ENCODE data around the gene UGT1A6.

The UGT1A6 gene

GRCh38 chr2:233796254-233796653 lies 103.6 kb downstream of the UGT1A6 start:
- no peak overlapping the region for H3K4me3 ChIP-seq (ENCODE audit: control insufficient read depth, low read depth, low read length)
- DNase-seq (ENCODE audit: low read depth), result no peak
- TF ChIP-seq, protein P1, sequence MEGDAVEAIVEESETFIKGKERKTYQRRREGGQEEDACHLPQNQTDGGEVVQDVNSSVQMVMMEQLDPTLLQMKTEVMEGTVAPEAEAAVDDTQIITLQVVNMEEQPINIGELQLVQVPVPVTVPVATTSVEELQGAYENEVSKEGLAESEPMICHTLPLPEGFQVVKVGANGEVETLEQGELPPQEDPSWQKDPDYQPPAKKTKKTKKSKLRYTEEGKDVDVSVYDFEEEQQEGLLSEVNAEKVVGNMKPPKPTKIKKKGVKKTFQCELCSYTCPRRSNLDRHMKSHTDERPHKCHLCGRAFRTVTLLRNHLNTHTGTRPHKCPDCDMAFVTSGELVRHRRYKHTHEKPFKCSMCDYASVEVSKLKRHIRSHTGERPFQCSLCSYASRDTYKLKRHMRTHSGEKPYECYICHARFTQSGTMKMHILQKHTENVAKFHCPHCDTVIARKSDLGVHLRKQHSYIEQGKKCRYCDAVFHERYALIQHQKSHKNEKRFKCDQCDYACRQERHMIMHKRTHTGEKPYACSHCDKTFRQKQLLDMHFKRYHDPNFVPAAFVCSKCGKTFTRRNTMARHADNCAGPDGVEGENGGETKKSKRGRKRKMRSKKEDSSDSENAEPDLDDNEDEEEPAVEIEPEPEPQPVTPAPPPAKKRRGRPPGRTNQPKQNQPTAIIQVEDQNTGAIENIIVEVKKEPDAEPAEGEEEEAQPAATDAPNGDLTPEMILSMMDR (IDR thresholded peaks at IDR 0.05; ENCODE audit: control insufficient read depth, insufficient read depth, low read depth, low read length, missing control alignments), result no peak

- TF ChIP-seq, protein P1 (IDR thresholded peaks at IDR 0.05; ENCODE audit: control insufficient read depth, insufficient read depth, low read depth, low read length, missing control alignments), result no peak
- DNase-seq (ENCODE audit: low read depth), result no peak
- H3K4me3 ChIP-seq (ENCODE audit: control insufficient read depth, low read depth, low read length), result no peak overlapping the region
Measured at GRCh38 chr2:233798335-233799086, 105.8 kb downstream of the UGT1A6 start.

DNA sequence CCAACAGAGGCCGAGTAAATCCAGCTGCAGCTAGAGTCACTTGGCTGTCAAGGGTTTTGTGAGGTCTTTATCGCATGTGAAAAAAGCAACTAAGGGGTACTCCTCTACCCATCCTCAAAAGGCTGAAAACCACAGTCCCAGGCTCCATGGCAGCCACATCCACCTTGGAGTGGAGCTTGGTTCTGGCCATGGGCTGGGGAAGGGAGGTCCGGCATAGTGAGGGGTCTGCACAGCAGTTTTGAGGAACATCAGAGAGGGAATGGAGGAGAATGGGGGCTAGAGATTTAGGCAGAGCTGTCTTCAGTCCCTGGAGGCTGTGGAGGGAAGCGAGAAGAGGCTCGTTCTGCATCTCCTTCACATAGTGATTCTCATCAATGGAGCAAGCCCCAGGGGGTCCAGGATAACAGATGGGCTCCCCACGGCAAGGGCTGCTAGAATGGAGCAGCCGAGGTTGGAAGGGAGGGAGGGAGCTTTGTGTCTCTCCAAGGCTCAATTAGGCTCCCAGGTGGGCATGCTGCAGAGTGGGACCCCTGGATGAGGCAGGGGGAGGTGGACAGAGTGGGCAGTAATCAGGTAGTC lies 106.5 kb downstream of the UGT1A6 start:
- no peak overlapping the region for H3K4me3 ChIP-seq (ENCODE audit: control insufficient read depth, low read depth, low read length)
- TF ChIP-seq, protein P1 (IDR thresholded peaks at IDR 0.05; ENCODE audit: control insufficient read depth, insufficient read depth, low read depth, low read length, missing control alignments), result no peak
- DNase-seq (ENCODE audit: low read depth), result no peak

GRCh38 chr2:233799716-233800115 lies 107.0 kb downstream of the UGT1A6 start:
- TF ChIP-seq, protein P1 (IDR thresholded peaks at IDR 0.05; ENCODE audit: control insufficient read depth, insufficient read depth, low read depth, low read length, missing control alignments), result no peak
- H3K4me3 ChIP-seq (ENCODE audit: control insufficient read depth, low read depth, low read length), result no peak overlapping the region
- DNase-seq (ENCODE audit: low read depth), result no peak

DNA sequence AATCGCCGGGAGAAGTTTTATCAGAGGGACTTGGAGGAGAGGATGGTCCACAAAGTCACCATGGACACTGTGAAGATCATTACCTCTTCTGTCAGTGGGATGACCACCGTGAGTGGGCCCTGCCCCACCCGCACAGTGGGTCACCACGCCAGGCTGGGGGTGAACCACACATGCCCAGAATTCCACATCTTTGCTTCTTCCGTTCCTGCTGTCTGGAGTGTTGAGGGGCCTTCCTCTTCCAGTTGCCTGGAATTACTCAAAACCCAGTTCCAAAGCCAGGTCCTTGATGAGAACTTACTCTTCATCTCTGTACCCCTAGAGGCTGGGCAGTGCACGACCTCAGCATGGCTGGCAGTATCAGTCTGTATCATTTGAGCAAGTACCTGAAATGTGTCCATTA lies 107.5 kb downstream of the UGT1A6 start:
- no peak overlapping the region for H3K4me3 ChIP-seq (ENCODE audit: control insufficient read depth, low read depth, low read length)
- no peak for DNase-seq (ENCODE audit: low read depth)
- TF ChIP-seq, protein P1 (IDR thresholded peaks at IDR 0.05; ENCODE audit: control insufficient read depth, insufficient read depth, low read depth, low read length, missing control alignments), result no peak

DNA sequence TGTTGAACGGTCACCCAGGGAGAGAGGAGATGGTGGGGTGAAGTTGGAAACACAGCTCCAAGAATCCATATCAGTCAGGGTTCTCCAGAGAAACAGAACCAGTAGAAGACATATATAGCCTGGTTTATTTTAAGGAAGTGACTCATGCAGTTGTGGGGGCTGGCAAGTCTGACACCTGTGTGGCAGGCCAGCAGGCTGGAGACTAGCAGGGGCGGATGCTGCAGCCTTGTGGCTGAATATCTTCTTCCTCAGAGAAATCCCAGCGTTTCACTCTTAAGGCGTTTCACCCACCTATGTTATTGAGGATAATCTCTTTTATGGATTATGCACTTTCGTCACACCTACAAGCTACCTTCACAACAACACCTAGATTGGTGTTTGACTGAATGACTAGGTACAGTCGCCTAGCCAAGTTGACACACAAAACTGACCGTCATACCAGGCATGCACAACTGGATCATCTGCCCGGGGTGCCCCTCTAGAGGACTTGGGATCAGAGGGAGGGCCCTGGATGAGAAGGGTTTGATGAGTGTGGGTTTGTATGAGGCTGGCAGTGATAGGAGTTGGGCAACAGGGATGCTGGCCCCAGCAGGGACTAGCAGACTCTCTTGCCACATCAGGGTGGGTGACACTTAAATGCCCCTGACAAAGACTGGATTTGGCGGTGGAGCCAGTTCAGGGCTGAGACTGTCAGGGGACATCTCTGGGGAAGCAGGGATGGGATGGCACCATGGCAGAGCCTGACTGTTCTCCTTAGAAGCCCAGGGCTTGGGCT lies 108.9 kb downstream of the UGT1A6 start:
- TF ChIP-seq, protein P1 (IDR thresholded peaks at IDR 0.05; ENCODE audit: control insufficient read depth, insufficient read depth, low read depth, low read length, missing control alignments), result no peak
- no peak for DNase-seq (ENCODE audit: low read depth)
- no peak overlapping the region for H3K4me3 ChIP-seq (ENCODE audit: control insufficient read depth, low read depth, low read length)

All from AG09309 (cell line).